Measurements from ENCODE around the gene UAP1L1. TPM values are rescaled to one million over a fixed set of nuclear protein-coding genes. Genes with fewer than 3 reads are reported as not detected.
A peak's percentile ranks its signal among the peaks of the same experiment; 100 is the strongest.

The UAP1L1 gene
- total and polyA plus RNA-seq, 9 of the 15 experiments (the other 6 are each of a cell fraction or from before 2014, with no cell fraction given): 0.20 to 8.6 (median 3.7) TPM

- in situ Hi-C loops (cut with MboI): no loop called here
These were observed 45.2 kb upstream of the UAP1L1 start, which contains the start of gene FUT7 for GRCh38 chr9:137031904-137032640. FUT7 (minus strand) TSS chr9:137032088; CDS start chr9:137031991, 97 bp downstream.

More at GRCh38 chr9:137031904-137032640, 45.2 kb upstream of the UAP1L1 start, which contains the start of gene FUT7:
- Histone ChIP-seq H3K4me2 (ENCODE audit: insufficient read depth, low read length) (no peak within 1 kb of the TSS), H3K4me3 (no peak within 1 kb of the TSS), H2AFZ (ENCODE audit: low read depth, low read length) (no peak within 1 kb of the TSS), H3K9me3 (replicated peaks; ENCODE audit: control insufficient read depth, insufficient read depth, low read depth, low read length) (no peaks in the 10 kb centered on the region), H3K27ac (ENCODE audit: extremely low read depth, low read depth, low read length) (no peak within 1 kb of the TSS), H3K4me1 (replicated peaks in 1 of 2; ENCODE audit: control insufficient read depth in 2 of 2, insufficient read depth in 2 of 2, low read length in 2 of 2) (peaks cover 9 to 82% of the 10 kb centered on the region in 2 experiments; a peak in 4 of 5 replicates), H4K20me1 (replicated peaks; ENCODE audit: control insufficient read depth, insufficient read depth, low read length) (no peaks in the 10 kb centered on the region), H3K9me1 (ENCODE audit: control insufficient read depth, insufficient read depth, low read length) (no peaks in the 10 kb centered on the region), H3K27me3 (ENCODE audit: control insufficient read depth in 2 of 2, insufficient read depth in 2 of 2, low read length in 2 of 2) (no peaks in the 10 kb centered on the region), H3K9ac (ENCODE audit: insufficient read depth in 1 of 2, low read depth in 2 of 2, low read length in 2 of 2) (no peak within 1 kb of the TSS; a peak in 1 of 4 replicates), H3K79me2 (ENCODE audit: control insufficient read depth, insufficient read depth, low read length) (peaks cover 3% of the 10 kb centered on the region; the same call in 1 of the 3 replicates), H3K36me3 (ENCODE audit: control insufficient read depth, insufficient read depth, low read length) (no peaks in the 10 kb centered on the region)
- BruUV-seq (replicated peaks): no TSS peak
- DNase-seq (ENCODE audit: extremely low read depth in 1 of 4, low spot score in 3 of 4) (no peak), FAIRE-seq (no peak), ATAC-seq (no peak)
- intact Hi-C loops (cut with micrococcal nuclease): no loop called here
- CTCF ChIA-PET (ENCODE audit: low intra/inter-chr PET ratio): no interaction called here
- WGBS (ENCODE audit: insufficient coverage, low coverage, missing lambda C conversion rate): 10% methylated on average over 14 of the region's 16 CpGs
- POLR2A ChIA-PET: interaction anchor here (1.2 kb wide), 1 partner anchor 27 kb away, joined by 3 read pairs; no protein-coding TSS in a partner anchor
- TF ChIP-seq RCOR1 (IDR thresholded peaks at IDR 0.05; ENCODE audit: borderline replicate concordance in 1 of 2, low read depth in 2 of 2, low read length in 2 of 2): peak; percentile 33 to 87; a peak in 2 of 4 replicates
- TF ChIP-seq HDAC2 (IDR thresholded peaks at IDR 0.05): 0 out of 2 replicates have a peak, but pooled peaks have one; percentile 30
- TF ChIP-seq, protein P1, sequence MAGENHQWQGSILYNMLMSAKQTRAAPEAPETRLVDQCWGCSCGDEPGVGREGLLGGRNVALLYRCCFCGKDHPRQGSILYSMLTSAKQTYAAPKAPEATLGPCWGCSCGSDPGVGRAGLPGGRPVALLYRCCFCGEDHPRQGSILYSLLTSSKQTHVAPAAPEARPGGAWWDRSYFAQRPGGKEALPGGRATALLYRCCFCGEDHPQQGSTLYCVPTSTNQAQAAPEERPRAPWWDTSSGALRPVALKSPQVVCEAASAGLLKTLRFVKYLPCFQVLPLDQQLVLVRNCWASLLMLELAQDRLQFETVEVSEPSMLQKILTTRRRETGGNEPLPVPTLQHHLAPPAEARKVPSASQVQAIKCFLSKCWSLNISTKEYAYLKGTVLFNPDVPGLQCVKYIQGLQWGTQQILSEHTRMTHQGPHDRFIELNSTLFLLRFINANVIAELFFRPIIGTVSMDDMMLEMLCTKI (IDR thresholded peaks at IDR 0.05; ENCODE audit: partially characterized antibody): no peak
- TF ChIP-seq HDAC1 (IDR thresholded peaks at IDR 0.05): peak in 1 of 2 experiments; percentile 52; a peak in 1 of 4 replicates
- TF ChIP-seq PHB (CRISPR knock-in tag; IDR thresholded peaks at IDR 0.05): no peak
- no peak for TF ChIP-seq CTCFL (IDR thresholded peaks at IDR 0.05; ENCODE audit: borderline replicate concordance, insufficient read depth, low read depth, low read length, poor library complexity, severe bottlenecking)
- TF ChIP-seq RBM22 (IDR thresholded peaks at IDR 0.05; ENCODE audit: low read depth, low read length, poor library complexity, severe bottlenecking): no peak
- no peak for TF ChIP-seq SRSF7 (optimal IDR thresholded peaks at IDR 0.05; ENCODE audit: low read depth, low read length)
- TF ChIP-seq, protein P2, sequence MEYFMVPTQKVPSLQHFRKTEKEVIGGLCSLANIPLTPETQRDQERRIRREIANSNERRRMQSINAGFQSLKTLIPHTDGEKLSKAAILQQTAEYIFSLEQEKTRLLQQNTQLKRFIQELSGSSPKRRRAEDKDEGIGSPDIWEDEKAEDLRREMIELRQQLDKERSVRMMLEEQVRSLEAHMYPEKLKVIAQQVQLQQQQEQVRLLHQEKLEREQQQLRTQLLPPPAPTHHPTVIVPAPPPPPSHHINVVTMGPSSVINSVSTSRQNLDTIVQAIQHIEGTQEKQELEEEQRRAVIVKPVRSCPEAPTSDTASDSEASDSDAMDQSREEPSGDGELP (CRISPR knock-in tag; IDR thresholded peaks at IDR 0.05; ENCODE audit: borderline replicate concordance): peak; percentile 30; the same call in 1 of the 2 replicates
- TF ChIP-seq LARP7 (IDR thresholded peaks at IDR 0.05): no peak
- TF ChIP-seq BCL6 (CRISPR knock-in tag; IDR thresholded peaks at IDR 0.05): no peak
- TF ChIP-seq PHF21A (IDR thresholded peaks at IDR 0.05; ENCODE audit: borderline replicate concordance, low read depth): peak; percentile 62; the same call in 1 of the 2 replicates
- no peak for TF ChIP-seq ZNF511 (CRISPR knock-in tag; IDR thresholded peaks at IDR 0.05)
- TF ChIP-seq KDM1A (IDR thresholded peaks at IDR 0.05): peak; percentile 92 to 94
- no peak for TF ChIP-seq PYGO2 (tag; IDR thresholded peaks at IDR 0.05)
- no peak for TF ChIP-seq ZNF668 (CRISPR knock-in tag; IDR thresholded peaks at IDR 0.05)

Data from K562 (cell line).